SW 1271 (cell line): ENCODE results near the gene CARF.

Experiments used
- DNase-seq, 2 experiments: peaks; one replicate each; lab custom pipeline; 2025; lab: John Stamatoyannopoulos, UW

Gene CARF

DNA sequence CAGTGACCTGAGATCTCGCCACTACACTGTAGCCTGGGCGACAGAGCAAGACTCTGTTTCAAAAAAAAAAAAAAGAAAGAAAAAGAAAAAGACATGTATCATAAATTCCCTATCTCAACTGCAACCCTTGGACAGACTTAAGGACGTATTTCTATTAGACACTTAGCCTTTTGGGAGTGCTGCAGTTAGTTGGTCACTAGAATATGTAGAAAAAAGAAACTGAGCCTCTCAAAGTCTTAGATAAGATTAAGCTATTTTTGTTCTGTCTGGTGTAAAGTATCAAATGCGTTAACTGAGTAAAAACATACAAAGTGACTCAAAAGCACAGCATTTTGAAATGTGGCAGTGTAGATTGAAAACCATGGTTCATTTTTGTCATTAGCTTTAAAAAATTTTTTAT, 109.9 kb downstream of the CARF start:
- DNase-seq = no peak

DNA sequence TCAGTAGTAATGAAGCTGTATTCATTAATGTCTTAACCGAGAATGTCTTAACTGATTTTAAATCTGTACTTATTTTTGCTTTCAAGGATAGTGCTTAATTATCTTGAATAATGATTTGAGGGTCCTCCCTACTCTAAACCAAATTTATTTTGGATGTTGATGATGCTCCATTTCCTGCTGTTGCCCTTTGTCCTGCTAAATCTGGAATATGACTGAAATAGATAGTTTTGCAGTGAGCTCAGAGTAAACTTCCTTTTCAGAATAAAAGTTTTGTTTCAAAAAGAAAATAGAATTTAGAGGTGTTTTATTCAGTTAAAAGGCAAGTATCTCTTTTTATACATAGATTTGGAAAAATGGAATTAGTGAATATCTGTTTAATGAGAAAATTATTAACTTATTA, 110.7 kb downstream of the CARF start:
- no peak for DNase-seq

- no peak for DNase-seq
Observed at GRCh38 chr2:203025592-203025991, 113.5 kb downstream of the CARF start.

GRCh38 chr2:203030545-203030944, 118.5 kb downstream of the CARF start:
- no peak for DNase-seq

DNA sequence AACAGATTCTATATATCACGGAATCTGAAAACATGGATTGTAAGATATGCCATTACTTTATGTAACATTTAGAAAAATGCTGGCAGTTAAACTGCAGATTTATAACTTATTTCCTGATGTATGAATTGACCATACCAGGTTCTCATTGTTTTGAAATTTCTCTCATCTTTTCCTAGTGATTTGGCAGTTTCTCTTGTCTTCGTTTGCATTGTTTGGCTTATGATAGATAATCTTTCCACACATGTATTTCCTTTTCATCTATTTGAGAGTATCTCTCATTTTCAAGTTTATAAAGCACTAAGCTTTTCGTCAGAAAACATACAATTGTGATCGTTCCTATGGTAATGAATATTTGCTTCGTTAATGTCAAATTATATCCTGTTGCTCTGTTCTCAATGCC, 118.9 kb downstream of the CARF start:
- DNase-seq = no peak

GRCh38 chr2:203033395-203033794, 121.3 kb downstream of the CARF start:
- no peak for DNase-seq

GRCh38 chr2:203035879-203036470, 123.9 kb downstream of the CARF start:
- DNase-seq = no peak
